HG03097 (cell line): ENCODE results near the gene MAP4K2.

Experiments
- ATAC-seq: cut with Tn5 transposase; IDR thresholded peaks from one replicate; pipeline ENCODE4 v1.9.1; 2021; ENCODE audit not compliant: unreplicated experiment, low FRiP score

MAP4K2 gene

GRCh38 chr11:64839335-64839734 is 36.3 kb upstream of the MAP4K2 start:
- ATAC-seq: no peak

GRCh38 chr11:64838600-64839334 is 35.8 kb upstream of the MAP4K2 start:
- ATAC-seq: no peak

GRCh38 chr11:64837887-64838351 is 34.9 kb upstream of the MAP4K2 start:
- no peak for ATAC-seq

- ATAC-seq: no peak
Measured at GRCh38 chr11:64836448-64837072, 33.5 kb upstream of the MAP4K2 start.

- ATAC-seq: no peak
Measured at GRCh38 chr11:64835616-64836447, 32.8 kb upstream of the MAP4K2 start.

- no peak for ATAC-seq
Measured at GRCh38 chr11:64834723-64835615, 32.0 kb upstream of the MAP4K2 start.

- no peak for ATAC-seq
Measured at GRCh38 chr11:64834031-64834722, 31.2 kb upstream of the MAP4K2 start.

- no peak for ATAC-seq
Measured at GRCh38 chr11:64833509-64833908, 30.5 kb upstream of the MAP4K2 start.

- ATAC-seq: no peak
Measured at GRCh38 chr11:64833198-64833502, 30.1 kb upstream of the MAP4K2 start.

- ATAC-seq: no peak
Measured at GRCh38 chr11:64832467-64833197, 29.6 kb upstream of the MAP4K2 start.

- ATAC-seq: no peak
Measured at GRCh38 chr11:64831411-64831891, 28.4 kb upstream of the MAP4K2 start.

GRCh38 chr11:64829536-64830251 is 26.7 kb upstream of the MAP4K2 start:
- ATAC-seq: no peak

GRCh38 chr11:64827451-64827839 is 24.4 kb upstream of the MAP4K2 start:
- ATAC-seq: no peak

GRCh38 chr11:64826578-64827450 is 23.8 kb upstream of the MAP4K2 start:
- no peak for ATAC-seq

- ATAC-seq: no peak
Measured at GRCh38 chr11:64826062-64826461, 23.0 kb upstream of the MAP4K2 start.

GRCh38 chr11:64823568-64824119 is 20.6 kb upstream of the MAP4K2 start:
- no peak for ATAC-seq

- no peak for ATAC-seq
Measured at GRCh38 chr11:64817476-64817875, 14.5 kb upstream of the MAP4K2 start.
